IMR-90 (cell line): ENCODE results near the gene PRSS56. TPM values are rescaled to one million over a fixed set of nuclear protein-coding genes. Genes with fewer than 3 reads are reported as not detected.

Source experiments
- ATAC-seq: fragments of 200-7000 bp; cut with Tn5 transposase; 2 replicates; pipeline ENCODE4 v1.9.1; 2020; ENCODE audit warnings: low read depth, mild to moderate bottlenecking, moderate library complexity
- BruUV-seq: library from RNA; stranded (reverse); fragments of 400-500 nt; replicated peaks from 2 replicates; lab custom pipeline; 2021; lab: Mats Ljungman, UMichigan
- CTCF ChIA-PET: fragments of 300-600 bp; formaldehyde crosslinking; extraction: SDS; loops from one replicate; lab custom pipeline; 2021; ENCODE audit warnings: antibody characterized with exemption; lab: Yijun Ruan, JAX
- POLR2A ChIA-PET: fragments of 300-600 bp; sonication (Branson Sonifier 250); formaldehyde crosslinking; loops from one replicate; lab custom pipeline; 2022; ENCODE audit warnings: antibody characterized with exemption; ENCODE audit not compliant: unreplicated experiment; lab: Charles Lee
- DNase-seq: peaks from one replicate; pipeline ENCODE4 v3.0.0; 2013
- H2AFZ ChIP-seq: replicated peaks from 2 replicates; pipeline ENCODE3; 2013; ENCODE audit warnings: low read length, mild to moderate bottlenecking; ENCODE audit not compliant: poor library complexity
- H2AK5ac ChIP-seq: 2 replicates; pipeline ENCODE4 v1.6.1; 2013; ENCODE audit warnings: low read depth, low read length, inconsistent platforms
- H2AK9ac ChIP-seq: replicated peaks from 2 replicates; pipeline ENCODE3; 2013; ENCODE audit warnings: mild to moderate bottlenecking, low read depth, low read length, moderate library complexity; ENCODE audit not compliant: poor library complexity
- H2BK120ac ChIP-seq: 2 replicates; pipeline ENCODE4 v1.6.1; 2013; ENCODE audit warnings: low read depth, low read length, inconsistent platforms
- H2BK15ac ChIP-seq: 3 replicates; pipeline ENCODE4 v1.6.1; 2013; ENCODE audit warnings: low read depth, low read length, inconsistent platforms
- H2BK20ac ChIP-seq: 2 replicates; pipeline ENCODE4 v1.6.1; 2013; ENCODE audit warnings: low read depth, mild to moderate bottlenecking, inconsistent platforms, low read length, moderate library complexity
- H2BK5ac ChIP-seq: 2 replicates; pipeline ENCODE4 v1.6.1; 2013; ENCODE audit warnings: mild to moderate bottlenecking, low read depth, low read length, inconsistent platforms; ENCODE audit not compliant: poor library complexity, severe bottlenecking
- H3K14ac ChIP-seq: replicated peaks from 2 replicates; pipeline ENCODE4 v1.6.1; 2013; ENCODE audit warnings: low read depth, low read length, inconsistent platforms
- H3K18ac ChIP-seq: 2 replicates; pipeline ENCODE4 v1.6.1; 2013; ENCODE audit warnings: low read depth, low read length, control low read depth
- H3K23ac ChIP-seq: 2 replicates; pipeline ENCODE4 v1.6.1; 2013; ENCODE audit warnings: low read depth, low read length, inconsistent platforms
- H3K27ac ChIP-seq: 2 replicates; pipeline ENCODE4 v1.5.1; 2013; ENCODE audit warnings: mild to moderate bottlenecking, control low read depth, low read length; ENCODE audit not compliant: insufficient read depth
- H3K27me3 ChIP-seq: 2 replicates; pipeline ENCODE4 v1.6.1; 2013; ENCODE audit warnings: low read length; ENCODE audit not compliant: control insufficient read depth, insufficient read depth
- H3K36me3 ChIP-seq: 2 replicates; pipeline ENCODE4 v1.6.1; 2013; ENCODE audit warnings: low read length, mixed read lengths; ENCODE audit not compliant: control insufficient read depth, insufficient read depth
- H3K4ac ChIP-seq: 2 replicates; pipeline ENCODE4 v1.6.1; 2013; ENCODE audit warnings: low read depth, low read length, inconsistent platforms
- H3K4me1 ChIP-seq: 2 replicates; pipeline ENCODE4 v1.6.1; 2013; ENCODE audit warnings: low read length, mixed read lengths; ENCODE audit not compliant: control insufficient read depth, insufficient read depth
- H3K4me2 ChIP-seq: 2 replicates; pipeline ENCODE4 v1.6.1; 2013; ENCODE audit warnings: low read depth, mild to moderate bottlenecking, control low read depth, low read length, moderate library complexity
- H3K4me3 ChIP-seq: 2 replicates; pipeline ENCODE4 v1.5.1; 2013; ENCODE audit warnings: low read depth, mild to moderate bottlenecking, control low read depth, low read length, moderate library complexity; ENCODE audit not compliant: insufficient read depth
- H3K56ac ChIP-seq: 2 replicates; pipeline ENCODE4 v1.6.1; 2013; ENCODE audit warnings: low read length, inconsistent platforms; ENCODE audit not compliant: insufficient read depth; ENCODE audit errors: extremely low read depth
- H3K79me1 ChIP-seq, 2 experiments: 2 replicates each; pipeline ENCODE4 v1.6.1; 2013; ENCODE audit warnings: low read length in 2 of 2, inconsistent platforms in 1 of 2, low read depth in 1 of 2
- H3K9ac ChIP-seq: 2 replicates; pipeline ENCODE4 v1.6.1; 2013; ENCODE audit warnings: low read depth, low read length, control low read depth
- H3K9me1 ChIP-seq: 2 replicates; pipeline ENCODE4 v1.6.1; 2013; ENCODE audit warnings: low read length, inconsistent platforms; ENCODE audit not compliant: insufficient read depth
- H3K9me3 ChIP-seq: 2 replicates; pipeline ENCODE4 v1.6.1; 2013; ENCODE audit warnings: low read length; ENCODE audit not compliant: control insufficient read depth, insufficient read depth
- H4K20me1 ChIP-seq: 2 replicates; pipeline ENCODE4 v1.6.1; 2013; ENCODE audit warnings: low read length, inconsistent platforms; ENCODE audit not compliant: insufficient read depth
- H4K5ac ChIP-seq: 2 replicates; pipeline ENCODE4 v1.6.1; 2013; ENCODE audit warnings: mild to moderate bottlenecking, low read depth, low read length, control low read depth
- H4K8ac ChIP-seq, 2 experiments: 2 replicates each; pipeline ENCODE4 v1.6.1; 2013; ENCODE audit warnings: low read depth in 2 of 2, low read length in 2 of 2, control low read depth in 1 of 2, inconsistent platforms in 1 of 2
- H4K91ac ChIP-seq: 2 replicates; pipeline ENCODE4 v1.6.1; 2013; ENCODE audit warnings: low read depth, low read length, inconsistent platforms; ENCODE audit not compliant: insufficient read depth
- BHLHE40 ChIP-seq: fragments of 150-350 bp; IDR thresholded peaks from 2 replicates; pipeline ENCODE4 v1.6.1; 2016; ENCODE audit warnings: mild to moderate bottlenecking, low read depth, low read length
- CEBPB ChIP-seq: IDR thresholded peaks from 2 replicates; pipeline ENCODE4 v1.6.1; 2012; ENCODE audit warnings: low read depth, low read length, improper control_type of control experiment
- CHD1 ChIP-seq: IDR thresholded peaks from 2 replicates; pipeline ENCODE4 v1.6.1; 2012; ENCODE audit warnings: low read depth, low read length, improper control_type of control experiment
- FOS ChIP-seq: fragments of 150-350 bp; IDR thresholded peaks from 2 replicates; pipeline ENCODE4 v1.6.1; 2016; ENCODE audit warnings: low read depth, low read length
- MAFK ChIP-seq: IDR thresholded peaks from 2 replicates; pipeline ENCODE4 v1.6.1; 2012; ENCODE audit warnings: low read depth, low read length, improper control_type of control experiment
- MAZ ChIP-seq: IDR thresholded peaks from 2 replicates; pipeline ENCODE4 v1.6.1; 2012; ENCODE audit warnings: low read depth, mild to moderate bottlenecking, low read length, improper control_type of control experiment, moderate library complexity, borderline replicate concordance
- MXI1 ChIP-seq: IDR thresholded peaks from 2 replicates; pipeline ENCODE4 v1.6.1; 2012; ENCODE audit warnings: low read depth, mild to moderate bottlenecking, low read length, moderate library complexity, borderline replicate concordance
- NFE2L2 ChIP-seq: fragments of 150-350 bp; IDR thresholded peaks from 2 replicates; pipeline ENCODE4 v1.6.1; 2016; ENCODE audit warnings: low read depth, mild to moderate bottlenecking, low read length
- POLR2A ChIP-seq: IDR thresholded peaks from 2 replicates; pipeline ENCODE4 v1.6.1; 2012; ENCODE audit warnings: mild to moderate bottlenecking, low read depth, low read length
- RAD21 ChIP-seq: IDR thresholded peaks from 2 replicates; pipeline ENCODE4 v1.6.1; 2012; ENCODE audit warnings: low read length, improper control_type of control experiment
- RCOR1 ChIP-seq: IDR thresholded peaks from 2 replicates; pipeline ENCODE4 v1.6.1; 2012; ENCODE audit warnings: mild to moderate bottlenecking, low read length, improper control_type of control experiment; ENCODE audit not compliant: insufficient replicate concordance
- RFX5 ChIP-seq: IDR thresholded peaks from 2 replicates; pipeline ENCODE4 v1.8.0; 2012; ENCODE audit warnings: low read depth, mild to moderate bottlenecking, low read length, moderate library complexity
- SMC3 ChIP-seq: fragments of 150-350 bp; IDR thresholded peaks from 2 replicates; pipeline ENCODE4 v1.6.1; 2016; ENCODE audit warnings: low read depth, mild to moderate bottlenecking, antibody characterized with exemption, low read length, moderate library complexity
- WGBS, 2 experiments: methylation state at CpG; one replicate each; pipeline versions ENCODE4 v1.1.5 to v1.1.7; 2013; ENCODE audit warnings: missing lambda C conversion rate in 2 of 2; ENCODE audit not compliant: insufficient read length in 1 of 2; ENCODE audit errors: extremely low coverage in 2 of 2; 5-methylcytosine and 5-hydroxymethylcytosine counted together
- dilution Hi-C: fragments of 300-500 bp; cut with HindIII; formaldehyde crosslinking; loops from one replicate; pipeline ENCODE4 v1.14.3; 2018; ENCODE audit warnings: low sequenced_read_pairs; ENCODE audit not compliant: unreplicated experiment
- in situ Hi-C: fragments of 300-500 bp; cut with MboI; formaldehyde crosslinking; loops from 3 replicates; pipeline ENCODE4 v1.14.3; 2019; ENCODE audit warnings: low sequenced_read_pairs, inconsistent platforms, mixed read lengths
- intact Hi-C: fragments of 100-400 bp; cut with micrococcal nuclease; formaldehyde crosslinking; loops from 2 replicates; pipeline ENCODE4 v1.10.0; 2022
- polyA plus RNA-seq, 3 experiments: library from polyadenylated mRNA; depleted of rRNA; stranded (reverse); fragments of >200 nt; gene quantifications; 2 replicates each; pipeline ENCODE4 v1.2.3, GENCODE V29; 2012; ENCODE audit warnings: low replicate concordance in 1 of 3
- total RNA-seq: library from RNA; depleted of rRNA; stranded (reverse); fragments of >200 nt; gene quantifications from 2 replicates; pipeline ENCODE4 v1.2.3, GENCODE V29; 2012
- TF ChIP-seq, protein P1 (sequence below): fragments of 150-350 bp; IDR thresholded peaks from 2 replicates; pipeline ENCODE4 v1.6.1; 2017; ENCODE audit warnings: mild to moderate bottlenecking, antibody characterized with exemption, low read length, low read depth
- TF ChIP-seq, protein P2 (sequence below): conservative IDR thresholded peaks from 2 replicates; pipeline ENCODE4 v1.5.1; 2012; ENCODE audit warnings: mild to moderate bottlenecking, low read depth, low read length, improper control_type of control experiment
- TF ChIP-seq, protein P3 (sequence below): fragments of 150-350 bp; IDR thresholded peaks from 2 replicates; pipeline ENCODE4 v1.6.1; 2016; ENCODE audit warnings: low read depth, mild to moderate bottlenecking, low read length, moderate library complexity, borderline replicate concordance

The PRSS56 gene
- total and polyA plus RNA-seq, 2 of the 4 experiments (the other 2 are of a cell fraction) = not detected

DNA sequence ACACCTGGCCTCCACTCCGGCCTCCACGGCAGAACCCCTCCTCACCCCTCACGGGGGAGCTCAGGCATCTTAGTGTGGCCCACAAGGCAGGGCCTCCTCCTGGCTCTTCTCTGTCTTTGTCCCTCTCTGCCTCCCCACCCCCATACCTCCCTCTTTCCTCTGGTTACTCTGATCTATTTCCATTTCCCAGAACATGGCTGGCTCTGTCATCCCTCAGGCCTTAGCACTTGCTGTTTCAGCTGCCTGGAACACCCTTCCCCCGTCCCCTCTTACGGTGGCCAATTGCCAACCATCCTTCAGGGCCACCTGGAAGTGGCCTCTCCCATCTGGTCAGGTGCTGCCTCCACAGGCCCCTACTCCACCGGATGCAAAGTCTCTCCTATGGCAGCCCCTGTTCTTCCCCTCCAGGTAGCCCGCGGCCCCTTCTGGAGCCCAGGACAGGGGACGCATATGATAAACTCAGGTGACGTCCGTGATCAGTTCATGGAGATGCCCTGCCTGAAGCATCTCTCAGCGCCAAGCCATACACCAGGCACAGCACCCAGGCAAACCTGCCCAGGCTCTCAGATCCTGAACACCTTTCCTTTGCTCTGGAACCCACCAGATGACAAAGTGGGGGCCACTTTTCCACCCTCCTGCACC, 28.9 kb upstream of the PRSS56 start:
- dilution Hi-C loops = no loop called here
- Histone ChIP-seq H4K8ac (no peak overlapping the region), H3K4me2 (no peak overlapping the region), H3K4ac (no peak overlapping the region), H3K23ac (no peak overlapping the region), H2BK5ac (no peak overlapping the region), H2AK9ac (no peak overlapping the region), H2BK20ac (no peak overlapping the region), H3K9me1 (no peaks in the 10 kb centered on the region), H4K20me1 (no peaks in the 10 kb centered on the region; the same call in 1 of the 2 replicates), H3K14ac (no peak overlapping the region), H2BK120ac (no peak overlapping the region), H3K56ac (no peak overlapping the region), H3K18ac (no peak overlapping the region), H3K9ac (no peak overlapping the region), H3K79me1 (no peaks in the 10 kb centered on the region), H3K9me3 (no peaks in the 10 kb centered on the region), H2AK5ac (no peak overlapping the region), H4K5ac (no peak overlapping the region), H4K91ac (no peak overlapping the region), H3K27me3 (peaks cover 60% of the 10 kb centered on the region), H3K4me3 (no peak overlapping the region), H3K36me3 (no peaks in the 10 kb centered on the region), H3K4me1 (no peaks in the 10 kb centered on the region; the same call in 1 of the 2 replicates), H2BK15ac (no peak overlapping the region), H2AFZ (no peak overlapping the region), H3K27ac (no peak overlapping the region)
- no peak for TF ChIP-seq MXI1
- TF ChIP-seq CHD1 = no peak
- TF ChIP-seq, protein P1, sequence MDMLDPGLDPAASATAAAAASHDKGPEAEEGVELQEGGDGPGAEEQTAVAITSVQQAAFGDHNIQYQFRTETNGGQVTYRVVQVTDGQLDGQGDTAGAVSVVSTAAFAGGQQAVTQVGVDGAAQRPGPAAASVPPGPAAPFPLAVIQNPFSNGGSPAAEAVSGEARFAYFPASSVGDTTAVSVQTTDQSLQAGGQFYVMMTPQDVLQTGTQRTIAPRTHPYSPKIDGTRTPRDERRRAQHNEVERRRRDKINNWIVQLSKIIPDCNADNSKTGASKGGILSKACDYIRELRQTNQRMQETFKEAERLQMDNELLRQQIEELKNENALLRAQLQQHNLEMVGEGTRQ = no peak
- TF ChIP-seq MAZ = no peak
- no peak for TF ChIP-seq BHLHE40
- TF ChIP-seq, protein P2, sequence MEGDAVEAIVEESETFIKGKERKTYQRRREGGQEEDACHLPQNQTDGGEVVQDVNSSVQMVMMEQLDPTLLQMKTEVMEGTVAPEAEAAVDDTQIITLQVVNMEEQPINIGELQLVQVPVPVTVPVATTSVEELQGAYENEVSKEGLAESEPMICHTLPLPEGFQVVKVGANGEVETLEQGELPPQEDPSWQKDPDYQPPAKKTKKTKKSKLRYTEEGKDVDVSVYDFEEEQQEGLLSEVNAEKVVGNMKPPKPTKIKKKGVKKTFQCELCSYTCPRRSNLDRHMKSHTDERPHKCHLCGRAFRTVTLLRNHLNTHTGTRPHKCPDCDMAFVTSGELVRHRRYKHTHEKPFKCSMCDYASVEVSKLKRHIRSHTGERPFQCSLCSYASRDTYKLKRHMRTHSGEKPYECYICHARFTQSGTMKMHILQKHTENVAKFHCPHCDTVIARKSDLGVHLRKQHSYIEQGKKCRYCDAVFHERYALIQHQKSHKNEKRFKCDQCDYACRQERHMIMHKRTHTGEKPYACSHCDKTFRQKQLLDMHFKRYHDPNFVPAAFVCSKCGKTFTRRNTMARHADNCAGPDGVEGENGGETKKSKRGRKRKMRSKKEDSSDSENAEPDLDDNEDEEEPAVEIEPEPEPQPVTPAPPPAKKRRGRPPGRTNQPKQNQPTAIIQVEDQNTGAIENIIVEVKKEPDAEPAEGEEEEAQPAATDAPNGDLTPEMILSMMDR = no peak
- TF ChIP-seq SMC3 = no peak
- no peak for TF ChIP-seq POLR2A
- TF ChIP-seq RFX5 = no peak
- TF ChIP-seq MAFK = no peak
- no peak for TF ChIP-seq CEBPB
- TF ChIP-seq, protein P3, sequence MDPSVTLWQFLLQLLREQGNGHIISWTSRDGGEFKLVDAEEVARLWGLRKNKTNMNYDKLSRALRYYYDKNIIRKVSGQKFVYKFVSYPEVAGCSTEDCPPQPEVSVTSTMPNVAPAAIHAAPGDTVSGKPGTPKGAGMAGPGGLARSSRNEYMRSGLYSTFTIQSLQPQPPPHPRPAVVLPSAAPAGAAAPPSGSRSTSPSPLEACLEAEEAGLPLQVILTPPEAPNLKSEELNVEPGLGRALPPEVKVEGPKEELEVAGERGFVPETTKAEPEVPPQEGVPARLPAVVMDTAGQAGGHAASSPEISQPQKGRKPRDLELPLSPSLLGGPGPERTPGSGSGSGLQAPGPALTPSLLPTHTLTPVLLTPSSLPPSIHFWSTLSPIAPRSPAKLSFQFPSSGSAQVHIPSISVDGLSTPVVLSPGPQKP = no peak
- no peak for TF ChIP-seq NFE2L2
- TF ChIP-seq RCOR1 = no peak
- TF ChIP-seq RAD21 = no peak
- TF ChIP-seq FOS = no peak
- CTCF ChIA-PET = no interaction called here
- in situ Hi-C loops = no loop called here
- ATAC-seq (no peak), DNase-seq (no peak)
- 76% methylated on average over 9 of the region's 12 CpGs; no CpG with 5 or more reads in 1 of the 2 experiments for WGBS, 2 experiments
- intact Hi-C loops = no loop called here
- POLR2A ChIA-PET = no interaction called here
- BruUV-seq = no TSS peak
